NCI-H460 (cell line): ENCODE data around the gene PLCD3. TPM values are rescaled to one million over a fixed set of nuclear protein-coding genes. Genes with fewer than 3 reads are reported as not detected.

Experiments used
- DNase-seq: peaks from one replicate; pipeline ENCODE4 v3.0.0-alpha.2; 2016; ENCODE audit warnings: low read depth; ENCODE audit errors: extremely low read depth
- polyA plus RNA-seq: library from polyadenylated mRNA; depleted of rRNA; stranded (reverse); fragments of >200 nt; gene quantifications from 2 replicates; pipeline ENCODE4 v1.2.3, GENCODE V29; 2014; cell fraction: nucleus; rRNA removed
- total RNA-seq: library from RNA; depleted of rRNA; stranded (reverse); fragments of >200 nt; shearing (Covaris generic); gene quantifications from 2 replicates; pipeline ENCODE4 v1.2.3, GENCODE V29; 2014; rRNA removed

Gene PLCD3
- 92.9 and 99.6 TPM in 2 replicates for total RNA-seq
- 78.6 and 108 TPM in 2 replicates for polyA plus RNA-seq

GRCh38 chr17:45132320-45132571 lies at the start of gene PLCD3:
PLCD3 (minus strand) TSS chr17:45132515; CDS start chr17:45132410, 105 bp downstream.
- no peak for DNase-seq

- no peak for DNase-seq
Observed at GRCh38 chr17:45177563-45177962, 45.2 kb upstream of the PLCD3 start.

- DNase-seq, result no peak
Observed at GRCh38 chr17:45175759-45176115, 43.4 kb upstream of the PLCD3 start.

GRCh38 chr17:45172541-45173286 lies 40.4 kb upstream of the PLCD3 start:
- DNase-seq, result peak; percentile 92

GRCh38 chr17:45172232-45172540 lies 39.9 kb upstream of the PLCD3 start:
- DNase-seq, result no peak

- peak; percentile 79 for DNase-seq
Observed at GRCh38 chr17:45171338-45172231, 39.3 kb upstream of the PLCD3 start.

- peak; percentile 72 for DNase-seq
Observed at GRCh38 chr17:45170931-45171337, 38.6 kb upstream of the PLCD3 start.

GRCh38 chr17:45170280-45170930 lies 38.1 kb upstream of the PLCD3 start:
- DNase-seq, result peak; percentile 76

- DNase-seq, result no peak
Observed at GRCh38 chr17:45168991-45169752, 36.9 kb upstream of the PLCD3 start.

- DNase-seq, result no peak
Observed at GRCh38 chr17:45164734-45165269, 32.5 kb upstream of the PLCD3 start.

GRCh38 chr17:45162025-45162687 lies 29.8 kb upstream of the PLCD3 start:
- DNase-seq, result no peak

GRCh38 chr17:45161288-45162024 lies 29.1 kb upstream of the PLCD3 start, which contains the start of gene HEXIM2:
HEXIM2 (plus strand) TSS chr17:45161875; CDS start chr17:45162794, 919 bp downstream.
- DNase-seq, result peak; percentile 100

GRCh38 chr17:45160447-45161287 lies 28.4 kb upstream of the PLCD3 start:
- peak; percentile 51 for DNase-seq

GRCh38 chr17:45156242-45156641 lies 23.9 kb upstream of the PLCD3 start:
- no peak for DNase-seq

- no peak for DNase-seq
Observed at GRCh38 chr17:45155483-45155882, 23.2 kb upstream of the PLCD3 start.

GRCh38 chr17:45155029-45155428 lies 22.7 kb upstream of the PLCD3 start:
- no peak for DNase-seq

GRCh38 chr17:45150911-45151809 lies 18.8 kb upstream of the PLCD3 start:
- no peak for DNase-seq
